ENCODE data around the gene TMEM214. TPM values are rescaled to one million over a fixed set of nuclear protein-coding genes. Genes with fewer than 3 reads are reported as not detected.

TMEM214 gene
- 59.1 to 67.4 TPM (median 64.7 TPM) in 5 replicates for total RNA-seq (2022; extraction: Qiagen RNA extraction)

DNA sequence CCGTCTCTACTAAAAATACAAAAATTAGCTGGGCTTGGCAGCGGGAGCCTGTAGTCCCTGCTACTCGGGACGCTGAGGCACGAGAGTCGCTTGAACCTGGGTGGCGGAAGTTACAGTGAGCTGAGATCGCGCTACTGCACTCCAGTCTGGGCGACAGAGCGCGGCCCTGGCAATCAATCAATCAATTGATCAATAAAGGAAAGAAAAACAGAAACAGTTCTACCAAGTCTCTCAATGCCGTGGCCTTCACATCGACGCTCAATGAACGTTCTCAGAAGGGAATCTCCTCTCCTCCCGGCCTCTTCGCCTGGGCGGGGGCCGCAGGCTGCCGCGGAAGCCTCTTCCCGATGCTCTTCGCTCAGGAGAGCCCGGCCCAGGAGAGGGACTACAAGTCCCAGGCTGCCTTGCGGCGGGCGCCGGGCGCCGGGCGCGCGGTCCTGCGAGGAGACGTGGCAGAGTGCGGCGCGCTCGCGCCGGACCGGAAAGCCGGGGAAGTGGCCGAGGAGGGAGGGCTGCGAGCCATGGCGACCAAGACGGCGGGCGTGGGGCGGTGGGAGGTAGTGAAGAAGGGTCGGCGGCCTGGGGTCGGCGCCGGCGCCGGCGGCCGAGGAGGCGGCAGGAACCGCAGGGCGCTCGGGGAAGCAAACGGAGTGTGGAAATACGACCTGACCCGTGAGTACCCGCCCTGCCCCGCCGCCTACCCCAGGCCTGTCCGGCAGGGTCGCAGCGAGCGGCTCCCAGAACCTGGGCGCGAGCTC, at the start of gene TMEM214:
TSS of gene TMEM214 (plus strand) at position 471 of the 758 bp plus-strand sequence. CDS start at position 522, 51 bp downstream.

DNA sequence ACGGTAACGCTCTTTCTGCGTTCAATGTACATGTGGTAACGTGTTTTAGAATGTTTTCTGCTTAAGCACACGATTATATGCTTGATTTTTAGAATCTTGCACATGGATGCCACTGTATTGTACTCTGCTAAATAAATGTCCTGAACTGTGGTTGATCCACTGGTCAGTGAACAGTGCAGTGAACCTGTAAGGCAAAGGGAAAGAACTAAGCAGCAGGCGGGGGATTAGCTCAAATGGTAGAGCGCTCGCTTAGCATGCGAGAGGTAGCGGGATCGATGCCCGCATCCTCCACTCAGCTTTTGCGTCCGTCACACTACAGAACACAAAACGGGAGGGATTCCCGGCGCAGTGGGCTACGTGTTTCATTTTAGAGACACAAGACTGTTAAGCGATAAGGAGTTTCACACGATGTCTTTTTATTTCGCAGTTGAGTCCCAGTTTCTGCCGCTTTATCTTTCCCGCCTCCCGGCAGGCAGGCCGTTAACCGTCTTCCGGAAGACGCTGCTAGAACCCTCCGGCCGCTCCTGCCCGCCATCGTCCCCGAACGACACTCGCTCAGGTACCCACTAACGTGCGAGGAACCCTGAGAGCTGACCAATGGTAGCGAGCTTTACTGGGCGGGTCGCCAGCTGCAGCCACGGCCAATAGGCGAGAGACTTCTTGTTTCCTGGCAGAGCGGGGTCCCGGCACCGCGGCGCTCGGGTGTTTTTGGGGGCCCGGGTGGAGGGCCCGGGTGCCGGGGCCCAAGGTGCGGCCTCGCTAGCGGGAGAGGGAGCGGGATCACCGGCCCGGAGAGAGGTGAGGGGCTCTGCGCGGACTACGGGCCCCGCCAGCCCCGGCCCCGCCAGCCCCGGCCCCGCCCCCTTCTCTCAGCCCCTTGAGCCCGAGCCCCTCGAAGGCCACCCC, 18.5 kb downstream of the TMEM214 start, which contains the start of gene AGBL5:
TSS of gene AGBL5 (plus strand) at position 673 of the 906 bp plus-strand sequence. CDS start 1,291 bp downstream, outside the sequence.

DNA sequence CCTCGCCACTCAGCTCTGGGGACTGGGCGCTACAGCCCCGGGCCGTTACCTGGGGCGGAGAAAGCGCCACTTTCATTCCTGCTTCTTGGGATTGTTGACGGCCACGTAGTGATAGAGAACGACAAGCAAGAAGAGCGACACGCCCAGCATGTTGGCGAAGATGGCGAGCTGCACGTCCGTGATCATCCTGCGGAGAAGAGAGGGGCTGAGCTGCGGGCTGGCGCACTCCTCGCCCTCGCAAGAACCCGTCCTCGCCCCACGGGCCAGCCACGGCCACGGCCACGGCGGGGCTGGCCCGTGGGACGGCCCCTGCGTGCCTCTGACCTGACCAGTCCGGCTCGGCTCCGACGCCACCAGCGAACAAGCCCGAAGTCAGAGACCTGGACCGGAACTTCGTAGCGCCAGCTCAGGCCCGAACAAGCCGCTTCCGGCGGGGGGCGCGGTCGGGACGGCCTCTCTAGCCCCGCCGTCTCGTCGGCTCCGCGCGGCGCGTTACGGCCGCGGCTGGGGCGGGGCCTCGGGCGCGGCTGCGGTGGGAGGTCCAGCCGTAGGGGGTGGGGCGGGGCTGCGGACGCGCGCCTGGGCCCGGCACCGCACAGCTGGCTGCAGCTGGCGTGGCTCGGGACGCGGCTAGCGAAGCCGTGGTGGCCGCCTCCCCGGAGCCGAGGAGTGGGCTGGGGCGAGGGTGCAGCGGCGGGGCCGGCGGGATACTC, 38.7 kb downstream of the TMEM214 start, which contains the start of gene OST4:
TSS of gene OST4 (minus strand) at position 378 of the 713 bp plus-strand sequence.

GRCh38 chr2:27078267-27079194, 45.8 kb downstream of the TMEM214 start, which contains the start of gene EMILIN1:
Gene EMILIN1, plus strand, starts transcription at chr2:27078615. Its CDS starts 451 bp downstream, at chr2:27079066.

GRCh38 chr2:27086724-27087593, 54.2 kb downstream of the TMEM214 start, which contains the start of gene KHK:
Gene KHK, plus strand, starts transcription at chr2:27086772. Its CDS starts 488 bp downstream, at chr2:27087260.

Other genes starting within 250 kb of the TMEM214 start
- gene CENPA, start 246.9 kb upstream of the TMEM214 start, total RNA-seq (2022; extraction: Qiagen RNA extraction): 40.8 to 52.2 TPM (median 51.5 TPM) in 5 replicates
- gene DPYSL5, start 184.8 kb upstream of the TMEM214 start, total RNA-seq (2022; extraction: Qiagen RNA extraction): 3.8 to 6.2 TPM (median 5.2 TPM) in 5 replicates
- gene MAPRE3, start 62.3 kb upstream of the TMEM214 start, total RNA-seq (2022; extraction: Qiagen RNA extraction): 9.6 to 11.9 TPM (median 11.1 TPM) in 5 replicates
- 27.9 to 33.4 TPM (median 30.3 TPM) in 5 replicates for gene AGBL5, start 18.7 kb downstream of the TMEM214 start, total RNA-seq (2022; extraction: Qiagen RNA extraction)
- 505 to 575 TPM (median 551 TPM) in 5 replicates for gene OST4, start 38.7 kb downstream of the TMEM214 start, total RNA-seq (2022; extraction: Qiagen RNA extraction)
- gene EMILIN1, start 45.6 kb downstream of the TMEM214 start, total RNA-seq (2022; extraction: Qiagen RNA extraction): 0.32 to 0.55 TPM (median 0.48 TPM) in 5 replicates
- gene KHK, start 53.8 kb downstream of the TMEM214 start, total RNA-seq (2022; extraction: Qiagen RNA extraction): 8.7 to 10.9 TPM (median 9.3 TPM) in 5 replicates
- gene CGREF1, start 86.2 kb downstream of the TMEM214 start, total RNA-seq (2022; extraction: Qiagen RNA extraction): 6.9 to 8.5 TPM (median 7.6 TPM) in 5 replicates
- gene ABHD1, start 90.8 kb downstream of the TMEM214 start, total RNA-seq (2022; extraction: Qiagen RNA extraction): 0.82 to 2.0 TPM (median 1.4 TPM) in 5 replicates
- 50.1 to 64.2 TPM (median 56.2 TPM) in 5 replicates for gene PREB, start 101.7 kb downstream of the TMEM214 start, total RNA-seq (2022; extraction: Qiagen RNA extraction)
- gene PRR30, start 106.4 kb downstream of the TMEM214 start, total RNA-seq (2022; extraction: Qiagen RNA extraction): not detected in 5 replicates
- not detected in 5 replicates for gene TCF23, start 116.0 kb downstream of the TMEM214 start, total RNA-seq (2022; extraction: Qiagen RNA extraction)
- gene ATRAID, start 179.1 kb downstream of the TMEM214 start, total RNA-seq (2022; extraction: Qiagen RNA extraction): 207 to 223 TPM (median 220 TPM) in 5 replicates
- 57.7 to 83.7 TPM (median 65.2 TPM) in 5 replicates for gene SLC5A6, start 179.3 kb downstream of the TMEM214 start, total RNA-seq (2022; extraction: Qiagen RNA extraction)
- gene CAD, start 184.4 kb downstream of the TMEM214 start, total RNA-seq (2022; extraction: Qiagen RNA extraction): 56.9 to 63.5 TPM (median 59.3 TPM) in 5 replicates
- gene SLC30A3, start 230.1 kb downstream of the TMEM214 start, total RNA-seq (2022; extraction: Qiagen RNA extraction): 2.8 to 3.6 TPM (median 3.2 TPM) in 5 replicates
- gene DNAJC5G, start 242.5 kb downstream of the TMEM214 start, total RNA-seq (2022; extraction: Qiagen RNA extraction): not detected in 5 replicates
- gene TRIM54, start 249.5 kb downstream of the TMEM214 start, total RNA-seq (2022; extraction: Qiagen RNA extraction): 0.81 to 1.1 TPM (median 0.88 TPM) in 5 replicates

Data from A549 treated with Hydrocortisone at 1 μM for 4 hours (cell line).